HCT116 (cell line): ENCODE results near the gene PRR23E. TPM values are rescaled to one million over a fixed set of nuclear protein-coding genes. Genes with fewer than 3 reads are reported as not detected.

Experiments
- ATAC-seq: fragments of 200-7000 bp; cut with Tn5 transposase; 2 replicates; pipeline ENCODE4 v1.9.1; 2020; ENCODE audit warnings: mild to moderate bottlenecking, moderate library complexity
- BruUV-seq: library from RNA; stranded (reverse); fragments of 400-500 nt; replicated peaks from 2 replicates; lab custom pipeline; 2021; lab: Mats Ljungman, UMichigan
- CTCF ChIA-PET: fragments of 300-600 bp; sonication (Branson Sonifier 250); formaldehyde crosslinking; loops from one replicate; lab custom pipeline; 2021; ENCODE audit warnings: antibody characterized with exemption; lab: Charles Lee
- POLR2A ChIA-PET: fragments of 300-600, 350-600 bp; sonication (Branson Sonifier 250); formaldehyde crosslinking; loops from one replicate; lab custom pipeline; 2021; ENCODE audit warnings: antibody characterized with exemption; lab: Charles Lee
- RAD21 ChIA-PET, 2 experiments: fragments of 300-600 bp; sonication (Branson Sonifier 250); formaldehyde crosslinking; loops; one replicate each; lab custom pipeline; 2023; ENCODE audit warnings: low total read pairs in 2 of 2; ENCODE audit not compliant: uncharacterized antibody in 2 of 2, unreplicated experiment in 2 of 2, low non-redundant PET in 1 of 2; lab: Charles Lee
- DNase-seq: peaks from one replicate; pipeline ENCODE4 v3.0.0-alpha.2; 2010; ENCODE audit warnings: low read depth, low spot score
- H2AFZ ChIP-seq: fragments of 200-600 bp; shearing (Covaris generic), sonication (generic); 2 replicates; pipeline ENCODE4 v1.6.1; 2017; ENCODE audit warnings: low read depth, mixed run types, mixed read lengths, antibody characterized with exemption, low read length; ENCODE audit not compliant: poor library complexity, severe bottlenecking
- H3K27ac ChIP-seq: 2 replicates; pipeline ENCODE4 v1.5.1; 2012; ENCODE audit warnings: low read depth, low read length
- H3K27me3 ChIP-seq: fragments of 200-600 bp; sonication (generic); 2 replicates; pipeline ENCODE4 v1.6.1; 2016; ENCODE audit warnings: mixed run types, low read length, mixed read lengths; ENCODE audit not compliant: insufficient read depth
- H3K36me3 ChIP-seq, 2 experiments: fragments of 200-500 bp in 1 of 2; fragments of 200-600 bp in 1 of 2; sonication (Bioruptor generic) in 1 of 2; sonication (generic) in 1 of 2; 2 replicates each; pipeline versions ENCODE4 v1.5.1 to v1.6.1; 2014 to 2016; ENCODE audit warnings: low read length in 2 of 2, inconsistent platforms in 1 of 2, mixed read lengths in 1 of 2, mixed run types in 1 of 2; ENCODE audit not compliant: insufficient read depth in 2 of 2, control insufficient read depth in 1 of 2
- H3K4me1 ChIP-seq, 2 experiments: fragments of 200-600 bp in 1 of 2; sonication (generic) in 1 of 2; 2 replicates each; pipeline versions ENCODE4 v1.5.1 to v1.6.1; 2012 to 2017; ENCODE audit warnings: low read length in 2 of 2, inconsistent platforms in 1 of 2, mild to moderate bottlenecking in 1 of 2, mixed read lengths in 1 of 2, mixed run types in 1 of 2, moderate library complexity in 1 of 2; ENCODE audit not compliant: insufficient read depth in 2 of 2, control insufficient read depth in 1 of 2
- H3K4me2 ChIP-seq: fragments of 200-600 bp; sonication (generic); 2 replicates; pipeline ENCODE4 v1.6.1; 2017; ENCODE audit warnings: mixed run types, low read length, mixed read lengths
- H3K4me3 ChIP-seq, 2 experiments: fragments of 200-600 bp in 1 of 2; sonication (generic) in 1 of 2; replicated peaks in 1 of 2; 2 replicates each; pipeline ENCODE4 v1.5.1; 2011 to 2016; ENCODE audit warnings: low read length in 2 of 2, control low read depth in 1 of 2, low read depth in 1 of 2, mild to moderate bottlenecking in 1 of 2, mixed read lengths in 1 of 2, mixed run types in 1 of 2
- H3K79me2 ChIP-seq: fragments of 200-600 bp; sonication (generic); 2 replicates; pipeline ENCODE4 v1.6.1; 2017; ENCODE audit warnings: mild to moderate bottlenecking, mixed run types, low read length, moderate library complexity, mixed read lengths; ENCODE audit not compliant: insufficient read depth
- H3K9ac ChIP-seq: fragments of 200-600 bp; sonication (generic); 2 replicates; pipeline ENCODE4 v1.6.1; 2016; ENCODE audit warnings: low read length, mixed read lengths
- H3K9me2 ChIP-seq: fragments of 200-600 bp; sonication (generic), shearing (Covaris generic); 2 replicates; pipeline ENCODE4 v1.6.1; 2017; ENCODE audit warnings: mixed run types, mild to moderate bottlenecking, moderate library complexity; ENCODE audit not compliant: insufficient read depth
- H3K9me3 ChIP-seq, 2 experiments: fragments of 200-500 bp in 1 of 2; fragments of 200-600 bp in 1 of 2; sonication (Bioruptor generic) in 1 of 2; sonication (generic) in 1 of 2; 2 replicates each; pipeline ENCODE4 v1.6.1; 2014 to 2017; ENCODE audit warnings: low read length in 2 of 2, mixed read lengths in 2 of 2, inconsistent platforms in 1 of 2, low read depth in 1 of 2, mild to moderate bottlenecking in 1 of 2, mixed run types in 1 of 2, moderate library complexity in 1 of 2; ENCODE audit not compliant: control insufficient read depth in 1 of 2, insufficient read depth in 1 of 2
- H4K20me1 ChIP-seq: fragments of 200-600 bp; sonication (generic), shearing (Covaris generic); 2 replicates; pipeline ENCODE4 v1.6.1; 2017; ENCODE audit warnings: mixed run types, mild to moderate bottlenecking, moderate library complexity; ENCODE audit not compliant: insufficient read depth
- CBX3 ChIP-seq: IDR thresholded peaks from 2 replicates; pipeline ENCODE4 v1.6.1; 2012; ENCODE audit warnings: low read depth
- CEBPB ChIP-seq: IDR thresholded peaks from 2 replicates; pipeline ENCODE4 v1.6.1; 2012; ENCODE audit warnings: low read depth
- EGR1 ChIP-seq: IDR thresholded peaks from 2 replicates; pipeline ENCODE4 v1.6.1; 2012; ENCODE audit warnings: low read depth
- EZH2 ChIP-seq: fragments of 200-600 bp; sonication (generic); IDR thresholded peaks from 2 replicates; pipeline ENCODE4 v1.6.1; 2017; ENCODE audit warnings: antibody characterized with exemption, mixed run types
- EZH2phosphoT487 ChIP-seq: fragments of 200-600 bp; IDR thresholded peaks from 2 replicates; pipeline ENCODE4 v1.6.1; 2018; ENCODE audit warnings: antibody characterized with exemption, borderline replicate concordance
- FOSL1 ChIP-seq: IDR thresholded peaks from 2 replicates; pipeline ENCODE4 v1.6.1; 2012; ENCODE audit warnings: low read depth
- JUND ChIP-seq: IDR thresholded peaks from 2 replicates; pipeline ENCODE4 v1.6.1; 2012
- POLR2AphosphoS5 ChIP-seq: IDR thresholded peaks from 2 replicates; pipeline ENCODE4 v1.6.1; 2011; ENCODE audit warnings: mild to moderate bottlenecking, low read depth, low read length, moderate library complexity
- RAD21 ChIP-seq: IDR thresholded peaks from 2 replicates; pipeline ENCODE4 v1.6.1; 2012; ENCODE audit warnings: low read depth, mild to moderate bottlenecking
- SIN3A ChIP-seq: IDR thresholded peaks from 2 replicates; pipeline ENCODE4 v1.6.1; 2012; ENCODE audit warnings: low read depth
- SP1 ChIP-seq: IDR thresholded peaks from 2 replicates; pipeline ENCODE4 v1.6.1; 2012; ENCODE audit warnings: low read depth
- SRF ChIP-seq: IDR thresholded peaks from 2 replicates; pipeline ENCODE4 v1.6.1; 2012; ENCODE audit warnings: low read depth
- YY1 ChIP-seq: IDR thresholded peaks from 2 replicates; pipeline ENCODE4 v1.6.1; 2011; ENCODE audit warnings: low read length, low read depth, moderate library complexity, mild to moderate bottlenecking; ENCODE audit not compliant: insufficient replicate concordance; ENCODE audit errors: extremely low read depth
- ZNF274 ChIP-seq: fragments of 200-500 bp; sonication (Bioruptor generic); IDR thresholded peaks from 2 replicates; pipeline ENCODE4 v1.6.1; 2014; ENCODE audit warnings: mild to moderate bottlenecking, low read depth, low read length, inconsistent platforms
- intact Hi-C: fragments of 100-400 bp; cut with micrococcal nuclease; formaldehyde crosslinking; loops from 2 replicates; pipeline ENCODE4 v1.10.0; 2022
- total RNA-seq: library from RNA; stranded (reverse); gene quantifications from one replicate; pipeline ENCODE4 v1.2.1, GENCODE V29; 2021; ENCODE audit not compliant: unreplicated experiment
- TF ChIP-seq, protein P1 (sequence below): IDR thresholded peaks from 2 replicates; pipeline ENCODE4 v1.6.1; 2012; ENCODE audit warnings: low read depth
- TF ChIP-seq, protein P2 (sequence below): IDR thresholded peaks from 2 replicates; pipeline ENCODE4 v1.6.1; 2012
- TF ChIP-seq, protein P3 (sequence below), 3 experiments: fragments of 200-600 bp in 1 of 3; sonication (generic) in 1 of 3; IDR thresholded peaks in 2 of 3; conservative IDR thresholded peaks in 1 of 3; 2 replicates each; pipeline ENCODE4 v1.5.1; 2012 to 2017; ENCODE audit warnings: low read depth in 2 of 3, low read length in 2 of 3, antibody characterized with exemption in 1 of 3, borderline replicate concordance in 1 of 3, control low read depth in 1 of 3, mild to moderate bottlenecking in 1 of 3, mixed read lengths in 1 of 3, mixed run types in 1 of 3, moderate library complexity in 1 of 3; ENCODE audit not compliant: insufficient read depth in 1 of 3

The PRR23E gene
- total RNA-seq, 1 experiment from 2014 or later: not detected

DNA sequence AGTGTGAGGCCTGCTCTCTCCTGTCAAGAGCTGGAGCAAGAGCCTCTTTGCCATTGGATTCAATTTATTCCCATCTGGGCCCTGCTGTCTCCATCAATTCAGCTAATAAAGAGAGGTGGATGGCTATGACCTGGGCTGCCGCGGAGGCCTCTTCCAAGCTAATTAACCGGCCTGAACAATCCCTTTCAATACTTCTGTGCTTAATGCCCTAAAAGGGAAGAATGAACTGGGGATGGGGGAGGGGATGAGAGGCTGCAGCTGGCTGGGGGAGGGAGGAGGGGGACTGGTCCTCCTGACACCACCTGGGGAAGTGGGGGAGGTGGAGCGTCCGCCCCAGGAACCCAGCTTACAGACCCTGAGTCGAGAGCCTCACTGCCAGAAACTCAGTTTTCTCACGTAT, 33.4 kb upstream of the PRR23E start (continued):
- no peak for TF ChIP-seq EZH2phosphoT487
- TF ChIP-seq, protein P1, sequence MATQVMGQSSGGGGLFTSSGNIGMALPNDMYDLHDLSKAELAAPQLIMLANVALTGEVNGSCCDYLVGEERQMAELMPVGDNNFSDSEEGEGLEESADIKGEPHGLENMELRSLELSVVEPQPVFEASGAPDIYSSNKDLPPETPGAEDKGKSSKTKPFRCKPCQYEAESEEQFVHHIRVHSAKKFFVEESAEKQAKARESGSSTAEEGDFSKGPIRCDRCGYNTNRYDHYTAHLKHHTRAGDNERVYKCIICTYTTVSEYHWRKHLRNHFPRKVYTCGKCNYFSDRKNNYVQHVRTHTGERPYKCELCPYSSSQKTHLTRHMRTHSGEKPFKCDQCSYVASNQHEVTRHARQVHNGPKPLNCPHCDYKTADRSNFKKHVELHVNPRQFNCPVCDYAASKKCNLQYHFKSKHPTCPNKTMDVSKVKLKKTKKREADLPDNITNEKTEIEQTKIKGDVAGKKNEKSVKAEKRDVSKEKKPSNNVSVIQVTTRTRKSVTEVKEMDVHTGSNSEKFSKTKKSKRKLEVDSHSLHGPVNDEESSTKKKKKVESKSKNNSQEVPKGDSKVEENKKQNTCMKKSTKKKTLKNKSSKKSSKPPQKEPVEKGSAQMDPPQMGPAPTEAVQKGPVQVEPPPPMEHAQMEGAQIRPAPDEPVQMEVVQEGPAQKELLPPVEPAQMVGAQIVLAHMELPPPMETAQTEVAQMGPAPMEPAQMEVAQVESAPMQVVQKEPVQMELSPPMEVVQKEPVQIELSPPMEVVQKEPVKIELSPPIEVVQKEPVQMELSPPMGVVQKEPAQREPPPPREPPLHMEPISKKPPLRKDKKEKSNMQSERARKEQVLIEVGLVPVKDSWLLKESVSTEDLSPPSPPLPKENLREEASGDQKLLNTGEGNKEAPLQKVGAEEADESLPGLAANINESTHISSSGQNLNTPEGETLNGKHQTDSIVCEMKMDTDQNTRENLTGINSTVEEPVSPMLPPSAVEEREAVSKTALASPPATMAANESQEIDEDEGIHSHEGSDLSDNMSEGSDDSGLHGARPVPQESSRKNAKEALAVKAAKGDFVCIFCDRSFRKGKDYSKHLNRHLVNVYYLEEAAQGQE: no peak

DNA sequence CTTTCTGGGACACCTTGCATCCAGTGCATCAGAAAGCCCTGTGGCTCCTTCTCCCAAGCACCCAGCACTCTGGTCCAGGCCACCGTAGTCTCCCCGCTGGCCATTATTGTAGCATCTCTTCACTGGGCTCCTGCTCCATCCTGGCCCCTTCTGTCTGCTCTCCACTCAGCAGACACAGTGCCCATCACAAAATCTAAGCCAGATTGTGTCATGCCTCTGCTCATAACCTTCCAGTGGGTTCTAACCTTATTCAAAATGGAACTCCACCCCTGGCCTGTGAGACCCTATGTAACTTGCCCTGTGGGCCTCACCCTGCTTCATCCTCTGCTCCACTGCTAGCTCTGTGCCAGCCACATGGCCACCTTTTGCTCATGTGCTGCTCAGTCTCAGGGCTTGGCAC, 31.7 kb upstream of the PRR23E start:
- POLR2A ChIA-PET: no interaction called here
- Histone ChIP-seq H3K4me2 (no peak overlapping the region), H3K9me2 (no peaks in the 10 kb centered on the region), H2AFZ (no peak overlapping the region), H4K20me1 (no peaks in the 10 kb centered on the region), H3K79me2 (no peaks in the 10 kb centered on the region), H3K9me3 (peaks cover 0 to 6% of the 10 kb centered on the region in 2 experiments; a peak in 1 of 4 replicates), H3K4me3 (no peak overlapping the region), H3K27ac (no peak overlapping the region), H3K4me1 (no peaks in the 10 kb centered on the region), H3K9ac (no peak overlapping the region), H3K36me3 (no peaks in the 10 kb centered on the region), H3K27me3 (peaks cover 41% of the 10 kb centered on the region)
- RAD21 ChIA-PET: no interaction called here
- intact Hi-C loops: no loop called here
- CTCF ChIA-PET: no interaction called here
- DNase-seq (no peak), ATAC-seq (no peak)
- no TSS peak for BruUV-seq
- no peak for TF ChIP-seq EGR1
- no peak for TF ChIP-seq YY1
- no peak for TF ChIP-seq SRF
- TF ChIP-seq, protein P2, sequence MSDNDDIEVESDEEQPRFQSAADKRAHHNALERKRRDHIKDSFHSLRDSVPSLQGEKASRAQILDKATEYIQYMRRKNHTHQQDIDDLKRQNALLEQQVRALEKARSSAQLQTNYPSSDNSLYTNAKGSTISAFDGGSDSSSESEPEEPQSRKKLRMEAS: no peak
- no peak for TF ChIP-seq POLR2AphosphoS5
- TF ChIP-seq RAD21: no peak
- no peak for TF ChIP-seq SP1
- TF ChIP-seq, protein P1: no peak
- no peak for TF ChIP-seq SIN3A
- TF ChIP-seq EZH2: no peak
- no peak for TF ChIP-seq EZH2phosphoT487
- no peak for TF ChIP-seq JUND
- TF ChIP-seq CBX3: no peak
- TF ChIP-seq FOSL1: no peak
- TF ChIP-seq, protein P3, sequence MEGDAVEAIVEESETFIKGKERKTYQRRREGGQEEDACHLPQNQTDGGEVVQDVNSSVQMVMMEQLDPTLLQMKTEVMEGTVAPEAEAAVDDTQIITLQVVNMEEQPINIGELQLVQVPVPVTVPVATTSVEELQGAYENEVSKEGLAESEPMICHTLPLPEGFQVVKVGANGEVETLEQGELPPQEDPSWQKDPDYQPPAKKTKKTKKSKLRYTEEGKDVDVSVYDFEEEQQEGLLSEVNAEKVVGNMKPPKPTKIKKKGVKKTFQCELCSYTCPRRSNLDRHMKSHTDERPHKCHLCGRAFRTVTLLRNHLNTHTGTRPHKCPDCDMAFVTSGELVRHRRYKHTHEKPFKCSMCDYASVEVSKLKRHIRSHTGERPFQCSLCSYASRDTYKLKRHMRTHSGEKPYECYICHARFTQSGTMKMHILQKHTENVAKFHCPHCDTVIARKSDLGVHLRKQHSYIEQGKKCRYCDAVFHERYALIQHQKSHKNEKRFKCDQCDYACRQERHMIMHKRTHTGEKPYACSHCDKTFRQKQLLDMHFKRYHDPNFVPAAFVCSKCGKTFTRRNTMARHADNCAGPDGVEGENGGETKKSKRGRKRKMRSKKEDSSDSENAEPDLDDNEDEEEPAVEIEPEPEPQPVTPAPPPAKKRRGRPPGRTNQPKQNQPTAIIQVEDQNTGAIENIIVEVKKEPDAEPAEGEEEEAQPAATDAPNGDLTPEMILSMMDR (IDR thresholded peaks at IDR 0.05 in 2 of 3, conservative IDR thresholded peaks at IDR 0.05 in 1 of 3; ENCODE audit: borderline replicate concordance in 1 of 3, insufficient read depth in 1 of 3, low read depth in 2 of 3, low read length in 2 of 3): no peak
- no peak for TF ChIP-seq ZNF274
- TF ChIP-seq CEBPB: no peak
